Breast epithelium (tissue), 3 donors: Measurements from ENCODE around the gene TAAR6.

Experiments
- CTCF ChIP-seq, 3 donors: fragments of 450-650 bp; IDR thresholded peaks; one replicate each; pipeline ENCODE4 v1.5.1; 2016 to 2017; ENCODE audit warnings: antibody characterized with exemption in 3 of 3, mild to moderate bottlenecking in 3 of 3, moderate library complexity in 3 of 3
- POLR2AphosphoS5 ChIP-seq, 3 donors: sonication (generic); formaldehyde crosslinking; IDR thresholded peaks; one replicate each; pipeline ENCODE4 v1.6.1; 2017; ENCODE audit warnings: antibody characterized with exemption in 3 of 3

GRCh38 chr6:132571774-132572173, 1.7 kb downstream of the TAAR6 start:
- no peak for TF ChIP-seq POLR2AphosphoS5 (IDR thresholded peaks at IDR 0.05)
- no peak for TF ChIP-seq CTCF (IDR thresholded peaks at IDR 0.05)
